ENCODE measurements around the gene PLOD2.

Gene PLOD2

DNA sequence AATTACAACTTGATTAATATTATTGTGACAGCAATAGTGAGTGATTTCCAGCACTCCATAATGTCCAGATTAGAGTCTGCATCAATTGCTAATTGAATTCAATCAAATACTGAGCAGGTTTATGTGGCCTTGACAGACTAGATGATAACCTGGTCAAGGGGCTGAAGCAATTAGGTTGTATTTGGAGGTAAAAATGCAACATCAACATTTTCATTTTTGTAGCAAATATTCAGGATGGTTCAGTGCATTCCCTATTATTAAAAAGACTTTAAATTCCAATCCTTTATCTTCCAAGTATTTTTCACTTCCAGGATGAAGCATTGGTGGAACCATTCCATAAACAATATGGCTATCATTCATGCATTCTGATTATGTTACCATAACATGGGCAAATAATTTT is 120.4 kb downstream of the PLOD2 start:
- DNase-seq (ENCODE audit: low read depth in 2 of 2) = no peak

DNA sequence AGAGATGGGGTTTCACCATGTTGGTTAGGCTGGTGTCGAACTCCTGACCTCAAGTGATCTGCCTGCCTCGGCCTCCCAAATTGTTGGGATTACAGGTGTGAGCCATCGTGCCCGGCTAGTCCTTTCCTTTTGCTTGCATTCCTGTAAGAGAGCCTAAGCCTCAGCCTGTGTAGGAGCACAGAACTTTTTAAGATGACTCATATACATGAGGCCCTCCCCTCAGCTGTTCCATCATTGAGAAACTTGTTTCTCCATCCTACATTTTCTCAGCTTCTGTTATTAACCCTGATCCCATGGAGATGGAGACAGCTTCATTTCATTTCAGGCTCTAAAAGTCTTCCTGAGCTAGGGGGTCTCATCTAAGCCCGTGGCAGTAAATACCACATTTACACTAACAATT is 123.3 kb downstream of the PLOD2 start:
- DNase-seq (ENCODE audit: low read depth in 2 of 2) = no peak

DNA sequence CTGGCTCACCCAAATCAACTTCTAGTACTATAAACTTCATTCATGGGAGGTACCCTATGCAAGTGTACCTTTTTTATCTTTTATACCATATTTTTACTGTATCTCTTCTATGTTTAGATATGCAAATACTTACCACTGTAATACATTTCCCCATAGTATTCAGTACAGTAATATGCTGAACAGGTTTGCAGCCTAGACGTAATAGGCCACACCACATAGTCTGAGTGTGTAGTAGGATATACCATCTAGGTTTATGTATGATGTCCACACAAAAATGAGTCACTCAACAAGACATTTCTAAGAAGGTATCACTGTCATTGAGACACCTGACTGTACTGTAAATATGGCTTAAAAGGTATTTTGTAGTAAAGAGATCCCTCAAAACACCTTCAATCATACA is 124.7 kb downstream of the PLOD2 start:
- DNase-seq (ENCODE audit: low read depth in 2 of 2) = no peak

DNA sequence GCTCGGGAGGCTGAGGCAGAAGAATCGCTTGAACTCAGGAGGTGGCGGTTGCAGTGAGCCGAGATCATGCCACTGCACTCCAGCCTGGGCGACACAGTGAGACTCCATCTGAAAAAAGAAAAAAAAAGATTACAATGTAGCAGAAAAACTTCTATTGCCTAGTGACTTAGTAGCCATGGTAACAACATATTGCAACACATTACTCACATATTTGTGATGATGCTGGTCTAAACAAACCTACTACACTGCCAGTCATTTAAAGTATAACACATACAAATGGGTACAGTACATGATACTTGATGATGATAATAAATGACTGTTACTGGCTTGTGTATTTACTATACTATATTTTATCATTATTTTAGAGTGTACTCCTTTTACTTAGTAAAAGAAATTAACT is 125.6 kb downstream of the PLOD2 start:
- DNase-seq (ENCODE audit: low read depth in 2 of 2) = no peak

DNA sequence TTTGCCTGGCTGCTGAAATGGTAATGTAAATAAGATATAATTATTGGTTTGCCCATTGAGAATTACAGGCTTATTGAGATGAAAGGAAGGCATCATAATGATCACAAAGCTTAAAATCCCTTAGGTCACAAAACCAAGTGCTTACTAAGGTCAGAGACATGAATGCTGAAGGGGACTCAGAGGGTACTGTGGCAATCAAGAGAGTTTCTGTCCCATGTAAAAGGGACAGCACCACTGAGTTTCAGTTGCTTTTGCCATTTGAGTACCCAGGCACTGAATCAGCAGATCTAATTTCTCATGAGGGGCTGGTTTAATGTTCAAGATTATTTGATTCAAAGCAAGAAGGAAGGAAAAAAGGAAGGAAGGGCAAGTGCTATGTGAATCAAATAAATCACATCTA is 127.0 kb downstream of the PLOD2 start:
- DNase-seq (ENCODE audit: low read depth in 2 of 2) = no peak

DNA sequence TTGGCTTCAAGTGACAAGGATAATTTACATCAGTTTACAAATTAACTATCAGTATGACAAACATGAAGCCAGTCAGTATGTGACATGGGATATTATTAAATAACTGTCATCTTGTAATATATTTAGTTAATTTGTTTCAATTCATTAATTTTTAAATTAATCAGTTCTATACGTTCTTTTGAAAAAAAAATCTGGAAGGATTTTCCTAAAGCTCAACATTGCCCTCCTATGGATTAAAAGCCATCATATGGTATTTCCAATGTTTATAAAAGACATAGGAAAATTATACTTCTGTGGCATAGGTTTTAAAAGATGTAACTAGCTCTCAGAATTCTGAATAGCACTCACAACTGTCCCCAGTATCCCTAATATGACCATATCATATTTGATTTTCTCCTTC is 134.4 kb downstream of the PLOD2 start:
- DNase-seq (ENCODE audit: low read depth in 2 of 2) = no peak

DNA sequence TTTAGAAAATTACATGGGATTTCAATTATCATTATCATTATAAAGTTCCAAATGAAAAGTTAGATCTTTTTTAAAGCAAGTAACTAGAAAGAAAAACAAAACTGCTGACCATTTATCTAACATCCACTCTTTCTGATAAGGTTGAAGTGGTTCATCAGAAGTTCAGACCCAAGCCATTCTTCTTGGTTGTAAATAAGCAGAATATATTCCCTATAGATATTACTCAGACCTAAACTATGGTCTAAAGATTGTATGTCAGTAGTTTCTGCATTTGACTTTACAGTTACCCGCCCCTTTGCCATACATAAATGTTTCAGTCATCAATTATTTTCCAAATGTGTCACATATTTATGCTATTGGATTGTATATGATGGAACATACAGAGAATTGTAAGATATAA is 136.7 kb downstream of the PLOD2 start:
- no peak for DNase-seq (ENCODE audit: low read depth in 2 of 2)

DNA sequence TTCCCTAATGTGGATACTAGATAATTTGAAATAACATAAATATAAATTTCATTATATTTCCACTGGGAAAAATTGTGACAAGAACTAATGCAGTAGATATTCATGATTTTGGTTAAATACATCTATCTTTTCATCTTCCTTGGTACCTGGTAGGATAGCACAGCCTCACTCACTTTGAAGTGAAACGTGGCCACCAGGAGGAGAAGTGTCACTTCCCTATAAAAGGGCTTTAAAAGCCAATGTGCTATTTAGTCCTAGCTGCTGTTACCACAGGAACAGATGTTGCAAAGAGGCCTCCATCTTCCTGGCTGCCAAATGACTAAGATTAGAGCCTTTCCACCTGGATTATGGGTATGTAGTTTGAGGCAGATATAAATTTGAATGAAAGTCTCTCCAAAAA is 140.0 kb downstream of the PLOD2 start:
- DNase-seq (ENCODE audit: low read depth in 2 of 2) = no peak

DNA sequence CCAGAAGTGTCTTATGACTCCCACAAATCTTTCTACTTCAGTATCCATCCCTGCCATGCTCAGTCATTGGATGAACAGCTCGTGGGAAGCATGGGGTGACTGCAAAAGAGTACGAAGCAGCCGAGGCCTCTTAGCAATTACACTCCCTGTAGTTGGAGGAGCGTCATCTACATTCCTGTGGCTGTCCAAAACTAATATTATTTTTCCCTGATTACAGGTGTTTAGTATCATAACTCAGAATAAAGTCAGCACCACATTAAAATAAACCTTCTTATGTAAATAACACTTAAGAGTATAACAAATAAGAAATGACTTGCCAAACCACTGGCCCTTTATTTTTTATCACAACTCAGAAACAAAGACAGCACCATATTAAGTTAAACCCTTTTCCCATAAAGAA is 141.5 kb downstream of the PLOD2 start:
- DNase-seq (ENCODE audit: low read depth in 2 of 2) = no peak
